DMS53 treated with DMSO at 0.1 percent for 48 hours (cell line): ENCODE data around the gene FMN2.

ENCODE experiments used
- DNase-seq: peaks from one replicate; lab custom pipeline; 2025; ENCODE audit not compliant: unreplicated experiment; lab: John Stamatoyannopoulos, UW

Gene FMN2

GRCh38 chr1:240350910-240351331 lies 259.2 kb downstream of the FMN2 start:
- no peak for DNase-seq

DNA sequence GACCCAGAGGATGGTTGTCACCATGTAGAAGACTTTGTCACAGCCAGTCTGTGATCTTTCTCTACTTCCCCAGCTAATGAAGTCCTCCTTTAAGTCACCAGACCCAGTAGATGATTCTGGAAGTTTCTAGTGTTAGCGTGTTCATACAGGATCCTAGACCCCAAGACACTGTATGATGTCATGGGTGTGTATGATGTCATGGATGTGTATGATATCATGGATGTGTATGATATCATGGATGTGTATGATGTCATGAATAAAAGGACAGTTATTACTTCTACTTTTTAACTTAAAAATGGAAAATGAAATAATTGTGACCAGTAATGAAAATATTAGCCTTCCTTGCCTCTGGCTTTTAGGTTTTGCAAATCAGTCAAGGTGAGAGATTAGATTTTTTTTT lies 260.0 kb downstream of the FMN2 start:
- DNase-seq = no peak

- DNase-seq = peak; percentile 65
Measured at GRCh38 chr1:240352769-240353168, 261.1 kb downstream of the FMN2 start.

- DNase-seq = no peak
Measured at GRCh38 chr1:240356568-240356967, 264.9 kb downstream of the FMN2 start.

GRCh38 chr1:240362046-240362445 lies 270.4 kb downstream of the FMN2 start:
- no peak for DNase-seq

DNA sequence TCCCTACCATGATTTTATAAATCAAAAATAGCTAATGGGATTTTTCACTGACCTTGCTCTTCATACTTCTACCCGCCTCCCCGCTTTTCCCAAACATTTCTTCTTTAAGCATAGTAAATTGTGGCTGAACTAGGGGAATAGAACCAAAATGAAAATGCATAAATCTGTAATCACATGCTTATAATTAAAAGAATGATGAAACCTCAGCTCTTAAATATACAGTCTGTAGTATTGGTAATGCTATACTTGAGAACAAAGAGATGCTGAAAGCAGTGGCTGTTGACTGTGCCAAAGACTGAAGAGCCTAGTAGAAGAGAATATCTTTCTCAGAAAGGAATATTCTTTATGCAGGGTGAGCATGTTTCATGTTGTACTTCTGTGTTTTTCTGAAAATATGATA lies 271.1 kb downstream of the FMN2 start:
- no peak for DNase-seq

DNA sequence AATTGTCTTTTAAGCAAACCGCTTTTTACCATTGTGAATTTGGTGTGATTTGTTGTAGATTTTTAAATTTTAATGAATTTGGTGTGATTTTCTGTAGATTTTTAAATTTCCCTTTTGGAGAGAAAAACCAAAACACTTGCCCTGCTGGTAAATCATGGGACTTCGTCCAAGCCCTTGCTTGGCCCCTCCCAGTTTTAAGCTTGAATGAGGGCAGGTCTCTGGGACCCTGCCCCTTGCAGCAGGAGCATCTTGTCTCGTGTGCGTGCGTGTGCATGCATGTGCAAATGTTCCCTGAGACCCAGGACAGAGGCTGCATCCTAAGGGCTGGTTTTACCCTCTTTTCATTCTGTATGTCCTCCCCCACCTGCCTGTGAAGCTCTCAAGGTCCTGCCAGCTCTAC lies 271.6 kb downstream of the FMN2 start:
- DNase-seq = no peak

GRCh38 chr1:240363914-240364313 lies 272.2 kb downstream of the FMN2 start:
- no peak for DNase-seq

GRCh38 chr1:240366636-240367035 lies 275.0 kb downstream of the FMN2 start:
- DNase-seq = no peak

DNA sequence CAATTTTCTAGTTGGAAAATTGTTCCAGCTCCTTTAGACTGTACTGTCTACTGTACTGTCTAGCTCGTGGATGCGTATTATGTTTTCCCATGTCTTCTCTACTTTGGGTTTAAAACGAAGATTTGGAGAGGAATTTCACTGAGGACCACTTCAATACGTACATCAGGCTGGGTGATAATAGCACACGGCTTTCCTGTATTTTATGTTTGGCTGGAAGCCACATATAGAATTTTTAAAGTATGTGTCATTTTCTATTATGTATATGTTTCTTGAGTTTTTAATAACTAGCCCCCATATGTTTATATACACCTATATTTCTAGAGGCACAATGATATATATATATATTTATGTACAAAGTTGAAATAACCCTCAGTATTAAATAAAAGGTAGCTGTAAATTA lies 293.9 kb downstream of the FMN2 start:
- no peak for DNase-seq

- DNase-seq = no peak
Measured at GRCh38 chr1:240385985-240386978, 294.6 kb downstream of the FMN2 start.

DNA sequence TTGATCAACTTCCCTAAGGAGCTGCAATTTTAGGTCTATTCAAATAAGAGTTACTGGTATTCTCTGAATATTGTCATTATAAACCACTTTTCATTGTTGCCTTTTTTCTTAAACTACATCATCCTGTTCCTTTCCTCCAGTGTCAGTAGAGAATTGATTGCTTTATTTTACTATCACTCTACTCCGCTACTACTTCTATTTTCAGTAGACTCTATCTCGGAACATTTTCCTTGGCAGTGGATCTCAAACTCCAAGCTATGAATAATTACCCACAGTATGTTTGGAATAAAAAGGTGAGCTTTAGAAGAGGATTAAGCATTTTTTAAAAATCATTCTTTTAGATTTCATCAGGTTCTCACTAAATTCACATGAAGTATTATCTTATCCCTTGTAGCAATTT lies 295.4 kb downstream of the FMN2 start:
- no peak for DNase-seq

- no peak for DNase-seq
Measured at GRCh38 chr1:240391660-240392260, 300.1 kb downstream of the FMN2 start.

GRCh38 chr1:240394353-240394752 lies 302.7 kb downstream of the FMN2 start:
- no peak for DNase-seq

DNA sequence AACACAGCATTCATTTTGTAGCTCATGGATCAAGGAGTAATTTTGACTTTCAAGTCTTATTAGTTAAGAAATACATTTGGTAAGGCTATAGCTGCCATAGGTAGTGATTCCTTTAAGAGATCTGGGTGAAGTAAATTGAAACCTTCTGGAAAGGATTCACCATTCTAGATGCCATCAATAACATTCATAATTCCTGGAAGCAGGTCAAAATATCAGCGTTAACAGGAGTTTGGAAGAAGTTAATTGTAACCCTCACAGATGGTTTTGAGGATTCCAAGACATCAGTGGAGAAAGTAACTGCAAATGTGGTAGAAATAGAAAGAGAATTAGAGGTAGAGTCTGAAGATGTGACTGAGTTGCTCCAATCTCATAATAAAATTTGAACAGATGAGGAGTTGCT lies 303.7 kb downstream of the FMN2 start:
- DNase-seq = no peak

- no peak for DNase-seq
Measured at GRCh38 chr1:240399381-240399780, 307.7 kb downstream of the FMN2 start.

- no peak for DNase-seq
Measured at GRCh38 chr1:240401731-240402130, 310.0 kb downstream of the FMN2 start.

- DNase-seq = no peak
Measured at GRCh38 chr1:240402326-240402725, 310.6 kb downstream of the FMN2 start.

GRCh38 chr1:240404286-240404685 lies 312.6 kb downstream of the FMN2 start:
- no peak for DNase-seq

GRCh38 chr1:240405751-240406150 lies 314.1 kb downstream of the FMN2 start:
- DNase-seq = no peak

DNA sequence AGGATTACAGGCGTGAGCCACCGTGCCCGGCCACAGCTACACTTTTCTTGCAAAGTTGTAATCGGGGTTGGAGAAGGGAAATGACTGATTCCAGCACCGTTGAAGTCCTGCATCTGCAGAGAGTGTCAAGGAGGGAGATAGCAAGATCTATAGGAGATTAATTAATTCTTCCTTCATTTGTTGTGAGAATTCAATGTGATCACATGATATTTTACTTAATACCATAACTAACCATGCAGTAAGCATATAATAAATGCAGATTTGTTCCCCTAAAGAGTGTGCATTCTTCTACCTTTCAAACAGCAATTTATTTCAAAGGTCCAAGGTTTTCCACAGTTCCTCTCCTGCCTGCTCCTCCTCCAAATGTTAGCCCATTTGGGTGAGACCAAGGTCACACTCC lies 315.7 kb downstream of the FMN2 start:
- DNase-seq = no peak

GRCh38 chr1:240409615-240410014 lies 317.9 kb downstream of the FMN2 start:
- DNase-seq = no peak
